HG02798 (cell line): Measurements from ENCODE around the gene GRIK3.
"Not testable (repeated sequence)": the region's sequence is repeated elsewhere in the genome, so short reads cannot be mapped to it uniquely, and the experiment has no call there.

Source experiments
- ATAC-seq: cut with Tn5 transposase; IDR thresholded peaks from one replicate; pipeline ENCODE4 v1.9.1; 2021; ENCODE audit warnings: mild to moderate bottlenecking; ENCODE audit not compliant: unreplicated experiment, poor library complexity

Gene GRIK3

GRCh38 chr1:36776256-36776655 lies 258.1 kb downstream of the GRIK3 start:
- ATAC-seq, result no peak

GRCh38 chr1:36775716-36776115 lies 258.6 kb downstream of the GRIK3 start:
- no peak for ATAC-seq

GRCh38 chr1:36773827-36774541 lies 260.3 kb downstream of the GRIK3 start:
- ATAC-seq, result no peak

GRCh38 chr1:36772647-36773495 lies 261.4 kb downstream of the GRIK3 start:
- no peak for ATAC-seq

- ATAC-seq, result no peak
Observed at GRCh38 chr1:36771660-36772284, 262.5 kb downstream of the GRIK3 start.

- no peak for ATAC-seq
Observed at GRCh38 chr1:36771240-36771639, 263.1 kb downstream of the GRIK3 start.

GRCh38 chr1:36769886-36770830 lies 264.2 kb downstream of the GRIK3 start:
- no peak for ATAC-seq

GRCh38 chr1:36768486-36769178 lies 265.7 kb downstream of the GRIK3 start:
- no peak for ATAC-seq

GRCh38 chr1:36767429-36767828 lies 266.9 kb downstream of the GRIK3 start:
- ATAC-seq, result not testable (repeated sequence)

- no peak for ATAC-seq
Observed at GRCh38 chr1:36766481-36766880, 267.8 kb downstream of the GRIK3 start.

- ATAC-seq, result no peak
Observed at GRCh38 chr1:36765785-36766300, 268.5 kb downstream of the GRIK3 start.

- no peak for ATAC-seq
Observed at GRCh38 chr1:36764798-36765197, 269.5 kb downstream of the GRIK3 start.

GRCh38 chr1:36763771-36764170 lies 270.5 kb downstream of the GRIK3 start:
- ATAC-seq, result no peak

- ATAC-seq, result no peak
Observed at GRCh38 chr1:36762174-36762573, 272.1 kb downstream of the GRIK3 start.

GRCh38 chr1:36761113-36761512 lies 273.2 kb downstream of the GRIK3 start:
- no peak for ATAC-seq

- no peak for ATAC-seq
Observed at GRCh38 chr1:36760081-36760480, 274.2 kb downstream of the GRIK3 start.

- no peak for ATAC-seq
Observed at GRCh38 chr1:36759355-36759754, 275.0 kb downstream of the GRIK3 start.

GRCh38 chr1:36755303-36756230 lies 278.7 kb downstream of the GRIK3 start:
- ATAC-seq, result no peak
